ENCODE measurements around the gene GOLGA6C.
A peak's percentile ranks its signal among the peaks of the same experiment; 100 is the strongest.
"Not testable (repeated sequence)": the region's sequence is repeated elsewhere in the genome, so short reads cannot be mapped to it uniquely, and the experiment has no call there.

The GOLGA6C gene

DNA sequence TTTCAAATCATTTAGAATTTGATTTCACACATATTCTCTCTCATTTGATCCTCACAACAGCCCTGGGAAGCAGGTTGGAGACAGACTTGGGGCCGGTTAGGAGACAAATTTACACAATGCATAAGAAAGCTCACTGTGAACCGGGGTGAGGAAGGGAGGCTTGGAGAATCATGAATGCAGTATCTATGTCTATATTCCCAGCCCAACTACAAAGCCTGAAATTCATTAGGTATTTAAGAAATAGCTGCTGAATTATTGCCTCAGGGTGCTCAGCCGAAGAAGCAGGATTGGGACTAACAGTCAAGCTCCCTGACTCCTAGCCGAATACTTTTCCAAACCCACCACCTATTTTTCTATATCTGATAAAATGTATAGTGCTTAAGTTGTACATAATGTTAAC is 8.4 kb upstream of the GOLGA6C start:
- no peak for DNase-seq (ENCODE audit: low read depth)
- H3K4me3 ChIP-seq (ENCODE audit: low read length), result no peak overlapping the region
- TF ChIP-seq, protein P1, sequence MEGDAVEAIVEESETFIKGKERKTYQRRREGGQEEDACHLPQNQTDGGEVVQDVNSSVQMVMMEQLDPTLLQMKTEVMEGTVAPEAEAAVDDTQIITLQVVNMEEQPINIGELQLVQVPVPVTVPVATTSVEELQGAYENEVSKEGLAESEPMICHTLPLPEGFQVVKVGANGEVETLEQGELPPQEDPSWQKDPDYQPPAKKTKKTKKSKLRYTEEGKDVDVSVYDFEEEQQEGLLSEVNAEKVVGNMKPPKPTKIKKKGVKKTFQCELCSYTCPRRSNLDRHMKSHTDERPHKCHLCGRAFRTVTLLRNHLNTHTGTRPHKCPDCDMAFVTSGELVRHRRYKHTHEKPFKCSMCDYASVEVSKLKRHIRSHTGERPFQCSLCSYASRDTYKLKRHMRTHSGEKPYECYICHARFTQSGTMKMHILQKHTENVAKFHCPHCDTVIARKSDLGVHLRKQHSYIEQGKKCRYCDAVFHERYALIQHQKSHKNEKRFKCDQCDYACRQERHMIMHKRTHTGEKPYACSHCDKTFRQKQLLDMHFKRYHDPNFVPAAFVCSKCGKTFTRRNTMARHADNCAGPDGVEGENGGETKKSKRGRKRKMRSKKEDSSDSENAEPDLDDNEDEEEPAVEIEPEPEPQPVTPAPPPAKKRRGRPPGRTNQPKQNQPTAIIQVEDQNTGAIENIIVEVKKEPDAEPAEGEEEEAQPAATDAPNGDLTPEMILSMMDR (IDR thresholded peaks at IDR 0.05; ENCODE audit: insufficient read depth, low read depth, low read length, missing control alignments), result no peak

DNA sequence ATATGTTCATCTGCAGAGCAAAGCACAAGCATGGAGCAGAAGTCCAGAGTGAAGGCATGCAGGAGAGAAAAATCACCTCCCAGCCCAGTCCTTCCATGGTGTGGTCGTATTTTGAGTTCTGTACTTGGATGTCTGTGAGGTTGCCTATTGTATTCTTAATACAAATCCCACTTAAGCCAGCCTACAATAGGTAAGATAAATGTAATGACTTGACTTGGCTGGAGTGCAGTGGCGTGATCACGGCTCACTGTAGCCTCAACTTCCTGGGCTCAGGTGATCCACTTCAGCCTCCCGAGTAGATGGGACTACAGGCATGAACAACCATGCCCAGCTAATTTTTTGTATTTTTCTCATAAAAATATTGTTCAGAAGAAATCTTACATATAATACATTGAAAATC is 6.8 kb upstream of the GOLGA6C start:
- DNase-seq (ENCODE audit: low read depth); H3K4me3 ChIP-seq (ENCODE audit: low read length): not testable (repeated sequence)

DNA sequence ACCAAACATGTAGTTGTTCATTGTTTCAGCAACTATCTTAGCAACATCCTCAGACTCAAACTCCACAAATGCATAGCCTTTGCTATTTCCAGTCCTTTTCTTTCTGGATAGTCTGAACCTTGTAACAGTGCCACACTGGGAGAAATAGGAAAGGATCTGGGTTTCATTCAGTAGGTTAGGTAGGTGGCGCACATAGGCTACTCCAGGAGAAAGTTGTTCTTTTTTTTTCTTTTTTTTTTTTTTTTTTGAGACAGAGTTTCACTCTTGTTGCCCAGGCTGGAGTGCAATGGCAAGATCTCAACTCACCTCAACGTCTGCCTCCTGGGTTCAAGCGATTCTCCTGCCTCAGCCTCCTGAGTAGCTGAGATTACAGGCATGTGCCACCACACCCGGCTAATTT is 5.8 kb upstream of the GOLGA6C start:
- not testable (repeated sequence) for H3K4me3 ChIP-seq (ENCODE audit: low read length); DNase-seq (ENCODE audit: low read depth)
- TF ChIP-seq, protein P1 (IDR thresholded peaks at IDR 0.05; ENCODE audit: insufficient read depth, low read depth, low read length, missing control alignments), result peak; percentile 8

DNA sequence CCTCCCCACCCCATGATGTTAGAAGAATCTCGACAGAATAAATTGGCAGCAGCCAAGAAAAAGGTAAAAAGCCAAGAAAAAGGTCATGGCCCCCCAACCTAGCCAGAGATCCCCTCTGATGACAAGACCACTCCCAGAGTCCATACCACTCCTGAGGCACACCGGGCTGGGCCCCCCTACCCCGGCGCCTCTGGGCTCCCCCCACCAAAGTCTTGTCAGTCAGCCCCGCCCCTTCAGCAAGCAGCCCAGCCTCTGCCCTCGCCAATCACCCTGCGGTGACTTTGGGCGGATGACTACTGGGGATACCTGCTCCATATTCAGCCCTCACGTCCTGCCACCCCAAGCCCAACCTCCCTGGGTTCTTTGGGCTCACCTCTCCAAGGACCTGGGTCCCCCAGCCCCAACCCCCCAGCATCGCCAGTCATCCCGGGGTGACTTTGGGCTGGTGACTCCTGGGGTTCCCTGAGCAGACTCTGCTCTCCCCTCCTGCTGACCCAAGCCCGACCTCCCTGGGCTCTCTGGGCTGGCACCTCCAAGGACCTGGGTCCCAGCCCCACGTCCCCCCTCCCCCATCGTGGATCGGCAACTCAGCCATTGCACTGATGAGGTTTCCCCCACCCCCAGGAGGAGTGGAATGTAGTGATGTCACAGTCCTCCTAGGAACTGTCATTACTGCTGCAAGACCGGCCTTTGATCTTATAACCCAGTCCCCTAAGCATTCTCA is 648 bp downstream of the GOLGA6C start:
- H3K4me3 ChIP-seq (ENCODE audit: low read length); DNase-seq (ENCODE audit: low read depth): not testable (repeated sequence)

DNA sequence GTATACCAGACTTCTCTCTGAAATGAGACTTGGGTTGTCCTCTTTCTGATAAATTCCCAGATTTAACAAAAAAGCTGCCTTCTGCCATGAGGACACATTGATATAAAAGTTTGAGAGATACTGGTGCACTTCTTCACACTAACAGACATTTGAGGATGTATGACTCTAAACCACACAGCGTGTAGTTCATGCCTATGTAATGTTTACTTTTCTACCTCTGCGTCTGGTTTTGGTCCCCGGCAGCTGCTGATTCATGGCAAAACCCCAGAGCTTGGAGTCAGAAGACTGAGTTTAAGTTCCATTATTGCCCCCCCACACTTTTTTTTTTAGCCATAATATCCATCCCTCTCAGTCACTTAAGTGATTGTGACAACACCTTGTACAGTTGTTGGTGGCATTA is 1.7 kb downstream of the GOLGA6C start:
- not testable (repeated sequence) for DNase-seq (ENCODE audit: low read depth); H3K4me3 ChIP-seq (ENCODE audit: low read length)

DNA sequence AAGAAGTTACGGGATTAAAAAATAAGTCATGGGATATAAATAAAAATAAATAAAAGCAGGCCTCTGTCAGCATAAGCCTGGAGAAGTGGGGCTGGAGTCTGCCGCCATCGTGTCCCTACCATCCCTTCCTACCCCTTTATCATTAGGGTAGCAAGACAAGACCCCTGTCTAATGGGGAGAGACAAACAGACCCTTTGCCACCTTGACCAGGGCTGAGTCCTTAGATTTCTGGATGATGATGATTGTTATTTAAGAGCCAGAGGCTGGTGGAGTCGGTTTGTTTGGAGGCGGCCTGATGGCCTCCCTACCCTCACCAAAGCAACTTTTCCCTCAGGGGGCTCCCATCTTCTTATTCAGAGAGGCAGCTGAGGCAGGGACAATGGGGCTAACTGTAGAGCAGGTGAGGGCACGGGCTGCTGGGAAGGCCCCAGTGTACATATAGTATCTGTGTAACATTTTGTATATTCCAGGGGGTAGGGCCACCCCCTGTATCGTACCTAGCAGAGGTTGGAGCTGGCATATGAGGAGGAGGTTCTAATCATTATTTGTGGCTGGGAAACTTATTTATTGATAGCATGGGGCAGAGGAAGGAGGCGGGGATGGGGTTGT is 15.7 kb downstream of the GOLGA6C start:
- not testable (repeated sequence) for H3K4me3 ChIP-seq (ENCODE audit: low read length); DNase-seq (ENCODE audit: low read depth)

DNA sequence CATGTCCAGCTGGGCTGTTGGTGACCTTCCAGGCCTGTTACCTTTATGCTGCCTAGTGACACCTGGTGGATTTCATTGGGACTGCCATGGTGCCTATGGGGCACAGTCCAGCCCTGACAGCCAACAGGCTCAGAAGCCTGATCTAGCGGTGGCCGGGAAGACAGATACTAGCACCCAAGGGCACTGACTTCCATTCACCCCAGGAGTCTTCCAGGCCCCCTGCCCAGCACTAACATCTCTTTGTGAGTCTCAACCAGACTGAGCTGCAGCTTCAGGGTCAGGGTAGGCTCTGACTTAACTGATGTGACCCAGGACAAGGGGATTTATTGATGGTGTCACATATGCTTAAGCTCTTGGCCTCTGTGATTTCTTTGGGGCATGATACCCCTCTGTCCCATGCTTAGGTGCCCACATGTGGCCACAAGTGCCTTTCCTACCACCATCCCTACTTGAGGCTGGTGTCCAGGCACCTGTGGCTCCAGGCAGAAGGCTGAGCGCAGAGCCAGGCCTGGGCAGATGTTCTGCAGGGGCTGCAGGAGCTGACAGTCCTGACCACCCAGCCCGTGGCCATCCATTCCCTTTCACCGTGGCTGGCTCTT is 16.5 kb downstream of the GOLGA6C start:
- H3K4me3 ChIP-seq (ENCODE audit: low read length), result not testable (repeated sequence)
- TF ChIP-seq, protein P1 (IDR thresholded peaks at IDR 0.05; ENCODE audit: insufficient read depth, low read depth, low read length, missing control alignments), result peak; percentile 47
- DNase-seq (ENCODE audit: low read depth), result peak; percentile 24

DNA sequence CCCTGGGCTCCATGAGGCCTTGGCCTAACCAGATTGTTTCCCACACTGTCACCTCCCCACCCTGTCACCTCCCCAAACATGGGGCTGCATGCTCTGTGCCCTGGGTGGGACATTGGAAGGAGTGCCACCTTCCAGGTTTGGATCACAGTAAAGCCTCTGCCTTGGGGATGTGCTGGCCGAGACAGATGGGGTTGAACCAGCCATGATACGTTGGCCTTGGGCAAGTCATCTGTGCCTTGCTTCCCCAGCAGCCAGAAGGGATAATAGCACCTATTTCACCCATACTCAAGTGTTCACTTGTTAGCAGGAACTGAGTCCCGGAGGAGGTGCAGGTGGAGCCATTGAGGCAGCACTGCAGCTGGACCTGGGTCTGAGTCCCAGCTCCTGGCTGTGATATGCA is 17.5 kb downstream of the GOLGA6C start:
- H3K4me3 ChIP-seq (ENCODE audit: low read length); DNase-seq (ENCODE audit: low read depth): not testable (repeated sequence)

DNA sequence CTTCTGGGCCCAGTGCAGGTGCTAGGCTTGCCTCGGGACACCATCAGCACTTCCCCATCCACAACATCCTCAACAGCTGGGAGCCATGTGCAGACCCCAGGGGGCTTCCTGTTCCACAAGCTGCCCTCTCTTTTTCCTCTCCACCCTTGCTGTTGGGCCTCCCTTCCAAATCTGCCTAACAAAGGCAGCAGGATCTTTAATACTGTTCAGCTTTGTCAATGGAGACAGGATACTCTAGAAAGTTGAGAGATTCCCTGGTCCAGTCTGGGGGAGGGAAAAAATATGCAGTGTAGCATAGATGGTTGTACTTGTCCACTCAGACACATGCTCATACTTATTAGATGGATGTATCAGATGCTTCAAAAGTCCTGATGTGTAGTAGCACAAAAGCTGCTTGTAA is 20.4 kb downstream of the GOLGA6C start:
- DNase-seq (ENCODE audit: low read depth); H3K4me3 ChIP-seq (ENCODE audit: low read length): not testable (repeated sequence)

DNA sequence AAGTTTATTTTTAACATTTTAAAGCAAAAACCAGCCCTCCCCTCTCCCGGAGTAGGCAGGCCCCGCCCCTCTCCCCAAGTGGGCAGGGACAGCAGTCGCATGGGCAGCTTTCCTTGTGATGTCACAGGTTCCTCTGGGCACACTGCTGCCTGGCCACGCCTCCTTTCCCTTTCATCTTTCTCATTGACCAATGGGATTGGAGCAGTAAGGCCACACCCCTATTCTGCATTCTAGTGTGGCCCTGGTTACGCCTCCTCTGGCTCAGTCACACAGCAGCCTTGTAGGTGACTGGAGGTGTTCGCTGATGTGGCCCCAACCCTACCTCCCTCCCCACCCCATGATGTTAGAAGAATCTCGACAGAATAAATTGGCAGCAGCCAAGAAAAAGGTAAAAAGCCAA is 24.4 kb downstream of the GOLGA6C start, which contains the start of gene GOLGA6D:
Gene GOLGA6D, plus strand, starts transcription at position 264 of the 400 bp plus-strand sequence. Its CDS starts 41 bp downstream, at position 305.
- not testable (repeated sequence) for DNase-seq (ENCODE audit: low read depth); H3K4me3 ChIP-seq (ENCODE audit: low read length)

DNA sequence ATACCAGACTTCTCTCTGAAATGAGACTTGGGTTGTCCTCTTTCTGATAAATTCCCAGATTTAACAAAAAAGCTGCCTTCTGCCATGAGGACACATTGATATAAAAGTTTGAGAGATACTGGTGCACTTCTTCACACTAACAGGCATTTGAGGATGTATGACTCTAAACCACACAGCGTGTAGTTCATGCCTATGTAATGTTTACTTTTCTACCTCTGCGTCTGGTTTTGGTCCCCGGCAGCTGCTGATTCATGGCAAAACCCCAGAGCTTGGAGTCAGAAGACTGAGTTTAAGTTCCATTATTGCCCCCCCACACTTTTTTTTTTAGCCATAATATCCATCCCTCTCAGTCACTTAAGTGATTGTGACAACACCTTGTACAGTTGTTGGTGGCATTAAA is 26.0 kb downstream of the GOLGA6C start:
- not testable (repeated sequence) for H3K4me3 ChIP-seq (ENCODE audit: low read length); DNase-seq (ENCODE audit: low read depth)

DNA sequence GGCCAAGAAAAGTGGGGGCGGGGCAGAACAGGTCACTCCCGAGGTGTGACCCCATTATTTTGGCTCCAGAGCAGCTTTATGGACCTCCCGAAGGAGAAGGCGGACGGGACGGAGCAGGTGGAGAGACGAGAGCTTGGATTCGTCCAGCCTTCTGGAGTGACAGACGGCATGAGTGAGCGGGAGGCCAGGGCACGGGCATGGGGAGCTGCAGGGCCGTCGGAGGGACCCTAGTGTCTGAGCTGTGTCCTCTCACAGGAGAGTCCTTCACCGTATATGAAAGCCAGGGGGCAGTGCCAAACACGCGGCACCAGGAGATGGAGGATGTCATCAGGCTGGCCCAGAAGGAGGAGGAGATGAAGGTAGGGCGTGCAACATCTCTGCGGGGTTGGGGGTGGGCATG is 35.5 kb downstream of the GOLGA6C start:
- H3K4me3 ChIP-seq (ENCODE audit: low read length); DNase-seq (ENCODE audit: low read depth): not testable (repeated sequence)

DNA sequence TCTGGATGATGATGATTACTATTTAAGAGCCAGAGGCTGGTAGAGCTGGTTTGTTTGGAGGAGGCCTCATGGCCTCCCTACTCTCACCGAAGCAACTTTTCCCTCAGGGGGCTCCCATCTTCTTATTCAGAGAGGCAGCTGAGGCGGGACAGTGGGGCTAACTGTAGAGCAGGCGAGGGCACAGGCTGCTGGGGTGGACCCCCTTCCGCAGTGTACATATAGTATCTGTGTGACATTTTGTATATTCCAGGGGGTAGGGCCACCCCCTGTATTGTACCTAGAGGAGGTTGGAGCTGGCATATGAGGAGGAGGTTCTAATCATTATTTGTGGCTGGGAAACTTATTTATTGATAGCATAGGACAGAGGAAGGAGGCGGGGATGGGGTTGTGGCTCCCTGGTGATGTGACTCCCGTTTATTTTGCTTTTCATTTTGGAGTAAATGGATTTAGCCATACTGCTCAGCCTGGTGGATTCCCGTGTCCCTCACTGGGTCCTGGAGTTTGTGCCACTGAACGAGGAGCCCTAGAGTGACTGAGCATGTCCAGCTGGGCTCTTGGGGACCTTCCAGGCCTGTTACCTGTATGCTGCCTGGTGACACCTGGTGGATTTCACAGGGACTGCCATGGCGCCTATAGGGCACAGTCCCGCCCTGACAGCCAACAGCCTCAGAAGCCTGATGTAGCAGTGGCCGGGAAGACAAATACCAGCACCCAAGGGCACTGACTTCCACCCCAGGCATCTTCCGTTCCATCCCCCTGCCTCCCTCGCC is 40.6 kb downstream of the GOLGA6C start:
- DNase-seq (ENCODE audit: low read depth); H3K4me3 ChIP-seq (ENCODE audit: low read length): not testable (repeated sequence)
